Measurements from ENCODE around the gene MTO1. TPM values are rescaled to one million over a fixed set of nuclear protein-coding genes. Genes with fewer than 3 reads are reported as not detected.
"Not testable (repeated sequence)": the region's sequence is repeated elsewhere in the genome, so short reads cannot be mapped to it uniquely, and the experiment has no call there.

Gene MTO1
- total RNA-seq, 1 donor from 2014 or later, result 21.8 TPM

DNA sequence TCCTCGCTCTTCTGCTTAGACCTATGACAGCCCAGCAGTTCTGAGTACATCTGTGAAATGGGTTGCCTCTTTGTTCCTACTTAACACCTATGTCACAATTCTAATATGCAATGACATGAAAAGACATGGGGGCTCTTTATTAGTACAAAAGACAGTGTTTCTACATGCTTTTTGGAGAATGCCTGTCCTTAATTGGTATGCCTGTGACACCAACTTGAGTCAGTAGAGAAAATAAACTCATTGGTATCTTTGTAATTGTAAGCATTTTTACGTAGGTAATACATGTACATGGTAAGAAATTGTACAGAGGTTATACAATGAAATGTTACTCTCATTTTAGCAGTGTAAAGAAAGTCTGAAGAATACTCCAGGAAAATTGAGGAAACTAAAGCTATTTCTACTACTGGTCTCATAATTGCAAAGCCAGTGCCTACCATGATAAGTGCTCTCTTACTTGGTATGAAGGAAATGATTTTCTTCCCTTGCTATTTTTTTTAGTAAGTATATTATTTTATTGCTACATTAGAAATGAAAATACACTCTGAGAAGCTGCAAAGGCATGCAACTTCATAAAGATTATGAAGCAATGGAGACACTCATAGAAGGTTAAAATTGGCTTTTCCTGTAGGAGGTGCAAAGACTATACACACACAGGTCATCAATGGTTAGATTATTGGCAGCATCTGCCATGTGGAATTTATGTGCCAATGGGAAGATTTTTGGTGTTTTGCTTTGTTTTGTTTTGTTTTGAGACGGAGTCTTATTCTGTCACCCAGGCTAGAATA is 64.2 kb downstream of the MTO1 start:
- DNase-seq (ENCODE audit: low spot score), result no peak

DNA sequence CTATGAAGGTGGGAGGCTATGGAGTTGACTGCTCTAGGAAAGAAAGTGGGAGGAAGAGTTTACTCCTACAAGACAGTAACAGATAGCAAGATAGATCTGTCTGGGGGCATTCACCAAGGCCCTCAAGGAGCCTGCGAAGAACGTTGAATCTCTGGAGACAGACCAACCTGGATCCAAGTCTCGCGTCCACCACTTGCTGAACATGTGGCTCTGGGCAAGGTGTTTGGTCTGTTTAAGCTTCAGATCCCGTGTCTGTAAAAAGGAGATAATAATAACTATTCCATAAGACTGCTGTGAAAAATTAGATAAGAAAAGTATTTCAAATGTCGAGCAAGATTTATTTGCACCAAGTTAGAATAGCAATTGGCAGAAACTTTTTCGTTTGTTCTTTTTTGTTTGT is 67.4 kb downstream of the MTO1 start:
- no peak for DNase-seq (ENCODE audit: low spot score)

DNA sequence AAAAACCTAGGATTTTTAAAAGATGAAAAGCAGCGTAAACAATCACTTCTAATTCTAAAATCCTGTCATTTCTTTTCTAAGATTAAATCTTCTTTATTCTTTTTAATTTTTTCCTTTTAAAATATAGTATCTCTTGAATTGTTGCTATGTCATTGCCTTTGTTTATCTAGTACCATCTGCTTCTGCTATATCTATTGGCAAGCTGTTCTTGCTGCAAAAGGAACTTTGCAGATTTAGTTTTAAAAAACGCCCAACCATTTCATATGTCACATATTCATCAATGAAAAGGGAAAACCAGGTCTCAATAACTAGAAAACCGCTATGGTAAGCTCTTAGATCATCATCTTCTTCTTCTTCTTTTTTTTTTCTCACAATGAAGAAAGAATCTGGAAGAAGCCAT is 70.8 kb downstream of the MTO1 start:
- no peak for DNase-seq (ENCODE audit: low spot score)

DNA sequence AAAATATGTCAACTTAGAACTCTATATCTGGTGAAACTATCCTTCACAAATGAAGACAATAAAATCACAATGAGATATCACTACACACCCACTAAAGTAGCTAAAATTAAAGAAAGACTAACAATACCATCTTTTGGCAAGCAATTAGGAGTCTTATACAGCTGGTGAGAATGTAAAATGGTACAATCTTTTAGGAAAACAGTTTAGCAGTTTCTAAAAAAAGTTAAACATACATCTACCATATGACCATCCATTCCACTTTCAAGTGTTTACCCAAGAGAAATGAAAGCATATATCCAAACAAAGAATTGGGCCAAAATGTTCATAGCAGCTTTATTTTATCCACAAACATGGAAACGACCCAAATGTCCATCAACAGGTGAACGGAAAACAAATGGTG is 73.1 kb downstream of the MTO1 start:
- DNase-seq (ENCODE audit: low spot score), result no peak

DNA sequence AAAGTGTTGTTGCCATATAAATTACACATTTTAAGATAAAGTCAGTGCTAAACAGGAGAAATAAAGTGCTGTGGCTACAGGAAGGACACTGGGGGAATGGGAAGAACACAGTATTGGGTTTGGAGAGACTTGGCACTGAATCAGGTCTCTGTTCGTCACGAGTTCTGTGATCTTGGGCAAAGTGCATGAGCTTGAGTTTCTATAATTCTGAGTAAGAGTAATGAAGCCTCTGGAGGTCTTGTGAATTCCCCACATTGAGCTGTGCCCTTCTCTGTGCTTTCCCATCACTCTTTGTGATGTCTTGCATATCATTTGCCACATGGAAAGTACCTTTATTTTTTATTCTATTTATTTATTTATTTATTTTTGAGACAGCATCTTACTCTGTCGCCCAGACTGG is 76.1 kb downstream of the MTO1 start:
- no peak for DNase-seq (ENCODE audit: low spot score)

DNA sequence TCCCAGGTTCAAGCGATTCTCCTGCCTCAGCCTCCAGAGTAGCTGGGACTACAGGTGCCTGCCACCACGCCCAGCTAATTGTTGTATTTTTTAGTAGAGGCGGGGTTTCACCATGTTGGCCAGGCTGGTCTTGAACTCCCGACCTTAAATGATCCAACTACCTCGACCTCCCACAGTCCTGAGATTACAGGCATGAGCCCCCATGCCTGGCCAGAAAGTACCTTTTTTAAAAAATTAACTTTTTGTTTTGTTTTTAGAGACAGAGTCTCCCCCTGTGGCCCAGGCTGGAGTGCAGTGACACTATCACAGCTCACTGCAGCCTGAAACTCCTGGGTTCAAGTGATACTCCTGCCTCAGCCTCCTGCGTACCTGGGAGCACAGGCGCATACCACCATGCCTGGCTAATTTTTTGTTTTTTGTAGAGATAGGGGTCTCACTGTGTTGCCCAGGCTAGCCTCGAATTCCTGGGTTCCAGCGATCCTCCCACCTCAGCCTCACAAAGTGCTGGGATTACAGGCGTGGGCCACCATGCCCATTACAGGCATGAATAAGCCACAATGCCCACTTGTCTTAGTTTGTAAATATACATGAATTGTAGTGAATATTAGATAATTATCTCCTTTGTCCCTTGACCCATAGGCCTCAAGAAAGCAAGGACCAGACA is 76.7 kb downstream of the MTO1 start:
- DNase-seq (ENCODE audit: low spot score), result no peak

DNA sequence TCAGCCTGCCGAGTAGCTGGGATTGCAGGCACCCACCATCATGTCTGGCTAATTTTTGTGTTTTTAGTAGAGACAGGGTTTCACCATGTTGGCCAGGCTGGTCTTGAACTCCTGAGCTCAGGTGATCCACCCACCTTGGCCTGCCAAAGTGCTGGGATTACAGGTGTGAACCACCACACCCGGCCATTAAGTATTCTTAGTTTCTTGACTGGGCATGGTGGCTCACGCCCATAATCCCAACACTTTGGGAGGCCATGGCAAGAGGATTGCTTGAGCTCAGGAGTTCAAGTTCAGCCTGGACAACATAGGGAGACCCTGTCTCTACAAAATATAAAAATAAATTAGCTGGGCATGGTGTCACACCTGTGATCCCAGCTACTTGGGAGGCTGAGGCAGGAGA is 80.9 kb downstream of the MTO1 start:
- not testable (repeated sequence) for DNase-seq (ENCODE audit: low spot score)

DNA sequence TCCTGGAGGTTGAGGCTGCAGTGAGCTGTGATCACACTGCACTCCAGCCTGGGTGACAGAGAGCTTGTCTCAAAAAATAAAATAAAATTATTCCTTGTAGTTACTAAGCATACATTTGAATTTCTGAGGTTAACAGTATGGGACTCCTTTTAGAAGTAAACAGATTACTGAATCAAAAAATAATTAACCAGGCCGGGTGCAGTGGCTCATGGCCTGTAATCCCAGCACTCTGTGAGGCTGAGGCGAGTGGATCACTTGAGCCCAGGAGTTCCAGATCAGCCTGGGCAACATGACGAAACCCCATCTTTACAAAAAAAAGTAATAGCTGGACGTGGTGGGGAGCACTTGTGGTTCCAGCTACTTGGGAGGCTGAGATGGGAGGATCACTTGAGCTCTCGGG is 81.4 kb downstream of the MTO1 start:
- no peak for DNase-seq (ENCODE audit: low spot score)

DNA sequence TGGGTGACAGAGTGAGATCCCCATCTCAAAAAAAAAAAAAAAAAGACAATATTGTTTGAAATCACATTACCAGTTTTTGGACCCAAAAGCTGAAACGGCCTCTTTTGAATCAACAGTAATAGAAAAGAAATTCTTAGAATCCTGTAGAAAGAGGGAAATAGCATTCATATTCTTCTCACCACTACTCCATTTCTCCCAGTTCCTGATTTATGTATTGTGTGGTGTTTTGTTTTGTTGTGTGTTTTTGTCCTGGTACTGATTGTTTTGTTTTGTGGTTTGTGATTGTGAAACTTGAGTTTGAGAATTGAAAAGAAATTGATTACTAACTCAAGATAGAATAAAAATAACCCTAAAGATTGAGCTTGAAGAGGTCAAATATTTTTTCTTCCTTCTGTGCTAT is 85.5 kb downstream of the MTO1 start:
- DNase-seq (ENCODE audit: low spot score), result no peak

DNA sequence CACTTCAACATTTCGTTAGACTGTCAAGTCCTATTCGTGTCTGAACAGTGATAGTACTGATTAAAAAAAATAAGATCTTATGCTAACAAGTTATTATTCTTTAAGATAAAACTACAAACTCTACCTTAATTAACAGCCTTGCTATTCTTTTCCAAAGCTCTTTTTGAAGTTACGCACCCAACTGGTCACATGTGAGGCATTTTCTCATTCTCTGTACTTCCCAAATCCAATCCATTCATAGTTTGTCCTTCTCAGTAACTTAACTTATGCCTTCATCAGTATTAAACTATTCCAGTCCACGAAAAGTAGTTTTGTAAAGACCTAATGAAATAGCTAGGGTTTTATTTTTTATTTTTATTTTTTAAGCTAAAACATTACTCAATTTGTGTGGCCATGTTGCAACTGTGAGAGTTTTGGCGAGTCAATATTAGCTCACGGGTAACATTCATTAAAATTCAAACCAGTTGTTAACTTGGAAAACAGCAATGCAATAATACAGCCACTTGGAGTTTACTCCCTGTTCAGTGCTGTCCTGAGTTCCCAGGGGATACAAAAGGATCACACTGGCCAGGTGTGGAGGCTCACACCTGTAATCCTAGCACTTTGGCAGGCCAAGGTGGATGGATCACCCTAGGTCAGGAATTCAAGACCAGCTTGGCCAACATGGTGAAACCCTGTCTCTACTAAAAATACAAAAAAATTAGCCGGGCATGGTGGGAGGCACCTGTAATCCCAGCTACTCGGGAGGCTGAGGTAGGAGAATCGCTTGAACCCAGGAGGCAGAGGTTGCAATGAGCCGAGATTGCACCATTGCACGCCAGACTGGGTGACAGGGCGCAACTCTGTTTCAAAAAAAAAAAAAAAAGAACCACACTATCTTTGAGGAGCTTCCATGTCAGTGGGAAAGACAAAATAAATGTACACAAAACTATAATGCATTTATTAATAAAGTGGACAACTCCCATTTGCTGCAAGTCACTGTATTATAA is 87.2 kb downstream of the MTO1 start:
- DNase-seq (ENCODE audit: low spot score), result no peak

DNA sequence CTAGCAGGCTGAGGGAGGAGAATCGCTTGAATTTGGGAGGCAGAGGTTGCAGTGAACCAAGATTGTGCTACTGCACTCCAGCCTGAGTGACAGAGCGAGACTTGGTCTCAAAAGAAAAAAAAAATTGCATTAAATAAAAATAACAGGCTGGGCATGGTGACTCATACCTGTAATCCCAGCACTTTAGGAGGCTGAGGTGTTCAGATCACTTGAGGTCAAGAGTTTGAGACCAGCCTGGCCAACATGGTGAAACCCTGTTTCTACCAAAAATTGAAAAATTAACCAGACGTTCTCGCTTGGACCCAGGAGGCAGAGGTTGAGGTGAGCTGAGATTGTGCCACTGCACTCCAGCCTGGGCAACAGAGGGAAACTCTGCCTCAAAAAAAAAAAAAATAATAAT is 89.6 kb downstream of the MTO1 start:
- DNase-seq (ENCODE audit: low spot score), result not testable (repeated sequence)

DNA sequence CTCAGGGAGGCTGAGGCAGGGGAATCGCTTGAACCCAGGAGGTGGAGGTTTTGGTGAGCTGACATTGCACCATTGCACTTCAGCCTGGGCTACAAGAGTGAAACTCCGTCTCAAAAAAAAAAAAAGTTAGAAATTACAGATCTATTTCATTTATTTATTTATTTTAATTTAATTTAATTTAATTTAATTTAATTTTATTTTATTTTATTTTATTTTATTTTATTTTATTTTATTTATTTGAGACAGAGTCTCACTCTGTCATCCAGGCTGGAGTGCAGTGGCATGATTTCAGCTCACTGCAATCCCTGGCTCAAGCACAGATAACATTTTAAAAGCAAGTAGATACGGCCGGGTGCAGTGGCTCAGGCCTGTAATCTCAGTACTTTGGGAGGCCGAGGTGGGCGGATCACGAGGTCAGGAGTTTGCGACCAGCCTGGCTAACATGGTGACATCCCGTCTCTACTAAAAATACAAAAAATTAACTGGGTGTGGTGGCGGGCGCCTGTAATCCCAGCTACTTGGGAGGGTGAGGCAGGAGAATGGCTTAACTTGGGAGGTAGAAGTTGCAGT is 93.9 kb downstream of the MTO1 start:
- DNase-seq (ENCODE audit: low spot score), result not testable (repeated sequence)

DNA sequence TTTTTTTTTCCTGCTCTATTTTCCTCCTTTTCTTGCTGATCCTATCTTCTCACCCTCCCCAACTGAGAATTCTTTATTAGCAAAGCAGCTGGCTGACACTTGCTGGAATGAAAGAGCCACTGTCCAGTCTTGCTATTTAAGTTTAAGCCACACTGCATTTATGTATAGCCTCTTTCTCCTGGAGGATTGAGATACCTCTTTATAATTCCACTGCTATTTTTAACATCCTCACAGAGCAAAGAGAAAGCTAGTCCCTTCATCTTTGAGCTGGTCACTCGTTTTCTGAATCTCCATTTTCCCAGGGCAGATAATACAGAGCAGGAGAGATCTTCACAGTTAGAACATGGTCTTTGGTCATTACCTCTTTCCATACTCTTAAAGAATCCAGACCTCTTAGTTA is 95.3 kb downstream of the MTO1 start:
- no peak for DNase-seq (ENCODE audit: low spot score)

Other genes with a start within 250 kb of the MTO1 start
- gene KHDC1L, start 236.2 kb upstream of the MTO1 start, total RNA-seq, result not detected
- gene KHDC1, start 198.5 kb upstream of the MTO1 start, total RNA-seq, result 2.9 TPM
- not detected for gene DPPA5, start 107.5 kb upstream of the MTO1 start, total RNA-seq
- gene KHDC3L, start 99.1 kb upstream of the MTO1 start, total RNA-seq, result not detected
- 0.58 TPM for gene OOEP, start 91.8 kb upstream of the MTO1 start, total RNA-seq
- gene DDX43, start 66.9 kb upstream of the MTO1 start, total RNA-seq, result 1.6 TPM
- gene CGAS, start 9.4 kb upstream of the MTO1 start, total RNA-seq, result 4.5 TPM
- gene EEF1A1, start 59.3 kb downstream of the MTO1 start, total RNA-seq, result 8,853 TPM
- gene SLC17A5, start 192.3 kb downstream of the MTO1 start, total RNA-seq, result 22.1 TPM
- gene CD109, start 234.5 kb downstream of the MTO1 start, total RNA-seq, result 3.9 TPM